HepG2 (cell line): ENCODE results near the gene FAH. TPM values are rescaled to one million over a fixed set of nuclear protein-coding genes. Genes with fewer than 3 reads are reported as not detected.
A peak's percentile ranks its signal among the peaks of the same experiment; 100 is the strongest.

Source experiments
- CAMTA2 ChIP-seq: sonication (generic); formaldehyde crosslinking; IDR thresholded peaks from 2 replicates; pipeline ENCODE4 v1.4.0; 2020; ENCODE audit warnings: mild to moderate bottlenecking, missing genetic modification reagents, borderline replicate concordance
- DMTF1 ChIP-seq: sonication (generic); formaldehyde crosslinking; IDR thresholded peaks from 2 replicates; pipeline ENCODE4 v1.4.0; 2020; ENCODE audit warnings: mild to moderate bottlenecking, missing genetic modification reagents
- DRAP1 ChIP-seq: IDR thresholded peaks from 2 replicates; pipeline ENCODE4 v1.6.1; 2016; ENCODE audit warnings: missing genetic modification reagents, missing compliant biosample characterization
- GATAD2A ChIP-seq: IDR thresholded peaks from 2 replicates; pipeline ENCODE4 v1.6.1; 2016
- KLF6 ChIP-seq: IDR thresholded peaks from 2 replicates; pipeline ENCODE4 v1.8.0; 2016; ENCODE audit warnings: missing biosample characterization, missing genetic modification reagents
- MED13 ChIP-seq: sonication (generic); formaldehyde crosslinking; IDR thresholded peaks from 2 replicates; pipeline ENCODE4 v1.5.0; 2020; ENCODE audit warnings: missing genetic modification reagents
- MIER2 ChIP-seq: IDR thresholded peaks from 2 replicates; pipeline ENCODE4 v1.6.1; 2016; ENCODE audit warnings: missing biosample characterization, missing genetic modification reagents
- MXI1 ChIP-seq: IDR thresholded peaks from 3 replicates; pipeline ENCODE4 v1.6.1; 2012; ENCODE audit warnings: low read depth, low read length, inconsistent platforms, borderline replicate concordance
- PHF8 ChIP-seq: sonication (generic); formaldehyde crosslinking; IDR thresholded peaks from 2 replicates; pipeline ENCODE4 v1.5.0; 2020; ENCODE audit warnings: missing genetic modification reagents
- PRPF4 ChIP-seq: fragments of 200-400 bp; formaldehyde crosslinking; IDR thresholded peaks from 2 replicates; pipeline ENCODE4 v1.6.1; 2016; ENCODE audit warnings: low read length, low read depth; ENCODE audit not compliant: poor library complexity, severe bottlenecking
- RBAK ChIP-seq: sonication (generic); formaldehyde crosslinking; IDR thresholded peaks from 2 replicates; pipeline ENCODE4 v1.5.1; 2020; ENCODE audit warnings: mild to moderate bottlenecking, missing genetic modification reagents
- SOX13 ChIP-seq, 3 experiments: fragments of 450-650 bp in 1 of 3; sonication (generic) in 1 of 3; formaldehyde crosslinking in 1 of 3; IDR thresholded peaks in 2 of 3; conservative IDR thresholded peaks in 1 of 3; 2 replicates each; pipeline versions ENCODE4 v1.5.0 to v1.6.1; 2016 to 2020; ENCODE audit warnings: antibody characterized with exemption in 1 of 3, mild to moderate bottlenecking in 1 of 3, missing compliant biosample characterization in 1 of 3, missing genetic modification reagents in 1 of 3, moderate library complexity in 1 of 3
- SP140L ChIP-seq: sonication (generic); formaldehyde crosslinking; IDR thresholded peaks from 2 replicates; pipeline ENCODE4 v1.4.0; 2020; ENCODE audit warnings: missing genetic modification reagents, borderline replicate concordance
- STAT5B ChIP-seq: sonication (generic); formaldehyde crosslinking; IDR thresholded peaks from 2 replicates; pipeline ENCODE4 v1.4.0; 2020; ENCODE audit warnings: missing genetic modification reagents
- U2AF1 ChIP-seq: fragments of 200-400 bp; formaldehyde crosslinking; optimal IDR thresholded peaks from 2 replicates; pipeline ENCODE3; 2017; ENCODE audit warnings: mild to moderate bottlenecking, low read depth, low read length
- XRCC5 ChIP-seq: fragments of 200-400 bp; formaldehyde crosslinking; optimal IDR thresholded peaks from 2 replicates; pipeline ENCODE3; 2017; ENCODE audit warnings: mild to moderate bottlenecking, low read length
- ZBED4 ChIP-seq: sonication (generic); formaldehyde crosslinking; IDR thresholded peaks from 2 replicates; pipeline ENCODE4 v1.4.0; 2020; ENCODE audit warnings: missing genetic modification reagents, borderline replicate concordance
- ZBTB26 ChIP-seq: IDR thresholded peaks from 2 replicates; pipeline ENCODE4 v1.6.1; 2016; ENCODE audit warnings: missing compliant biosample characterization, missing genetic modification reagents, borderline replicate concordance
- ZNF12 ChIP-seq: sonication (generic); formaldehyde crosslinking; IDR thresholded peaks from 2 replicates; pipeline ENCODE4 v1.5.0; 2020; ENCODE audit warnings: missing genetic modification reagents
- ZNF501 ChIP-seq: sonication (generic); formaldehyde crosslinking; IDR thresholded peaks from 2 replicates; pipeline ENCODE4 v1.5.1; 2020; ENCODE audit warnings: mild to moderate bottlenecking, moderate library complexity, missing genetic modification reagents
- ZNF746 ChIP-seq: sonication (generic); formaldehyde crosslinking; IDR thresholded peaks from 2 replicates; pipeline ENCODE4 v1.8.0; 2022; ENCODE audit warnings: mild to moderate bottlenecking, missing genetic modification reagents
- ZNF747 ChIP-seq: sonication (generic); formaldehyde crosslinking; IDR thresholded peaks from 2 replicates; pipeline ENCODE4 v1.8.1; 2023; ENCODE audit warnings: missing genetic modification reagents, mild to moderate bottlenecking, borderline replicate concordance
- ZNF891 ChIP-seq: sonication (generic); formaldehyde crosslinking; IDR thresholded peaks from 2 replicates; pipeline ENCODE4 v1.5.0; 2020; ENCODE audit warnings: mild to moderate bottlenecking, missing genetic modification reagents
- polyA plus RNA-seq, 8 experiments: library from polyadenylated mRNA; depleted of rRNA in 3 of 8; stranded (reverse) in 7 of 8; unstranded in 1 of 8; fragments of >200 nt; fragmentation: Illumina TruSeq in 4 of 8; extraction: Trizol in 4 of 8; gene quantifications; 2 replicates each; pipeline versions ENCODE4 v1.2.1 to v1.2.3, GENCODE V29; 2011 to 2016; ENCODE audit warnings: low read depth in 4 of 8, missing spikeins in 1 of 8, mixed read lengths in 1 of 8; ENCODE audit not compliant: insufficient read depth in 1 of 8
- total RNA-seq, 5 experiments: library from RNA; depleted of rRNA; stranded (reverse); fragments of >200 nt; fragmentation: Illumina TruSeq; extraction: Trizol; gene quantifications; 2 replicates each; pipeline ENCODE4 v1.2.3, GENCODE V29; 2016; ENCODE audit warnings: low read depth in 1 of 5

Gene FAH
- total and polyA plus RNA-seq, 2 of the 13 experiments (the other 11 are each of a cell fraction or from before 2014, with no cell fraction given): 36.6 to 75.0 TPM

- TF ChIP-seq RBAK (CRISPR knock-in tag) (no peak), ZBTB26 (CRISPR knock-in tag) (no peak), ZBED4 (peak; percentile 58; the same call in 1 of the 2 replicates), PHF8 (no peak), U2AF1 (no peak), MED13 (CRISPR knock-in tag) (no peak), SOX13 (IDR thresholded peaks at IDR 0.05) (no peak), SOX13 (CRISPR knock-in tag; conservative IDR thresholded peaks at IDR 0.05 in 1 of 2, IDR thresholded peaks at IDR 0.05 in 1 of 2) (peak in 1 of 2 experiments; percentile 47; a peak in 2 of 4 replicates), ZNF501 (CRISPR knock-in tag) (no peak), MXI1 (peak; percentile 98; the same call in 2 of the 3 replicates), MIER2 (CRISPR knock-in tag) (no peak), CAMTA2 (no peak), ZNF747 (CRISPR knock-in tag) (no peak), STAT5B (no peak), KLF6 (CRISPR knock-in tag) (no peak), ZNF746 (no peak; the same call in 1 of the 2 replicates), ZNF12 (CRISPR knock-in tag) (0 out of 2 replicates have a peak, but pooled peaks have one; percentile 47), XRCC5 (no peak), PRPF4 (no peak), ZNF891 (no peak), DMTF1 (no peak), DRAP1 (no peak), SP140L (no peak), GATAD2A (peak; percentile 77)
Measured at GRCh38 chr15:80160570-80161156, 7.9 kb downstream of the FAH start (continued).
